RCC 7860 (cell line): ENCODE measurements around the gene RMND5A.
"Not testable (repeated sequence)": the region's sequence is repeated elsewhere in the genome, so short reads cannot be mapped to it uniquely, and the experiment has no call there.

Experiments used
- DNase-seq: peaks from one replicate; pipeline ENCODE4 v3.0.0-alpha.2; 2015; ENCODE audit warnings: low spot score
- FAIRE-seq: peaks from 2 replicates; lab custom pipeline; 2012; peaks lifted over from hg19 to GRCh38; lab: Jason Lieb, UNC

The RMND5A gene

GRCh38 chr2:86708126-86708525 is 12.0 kb upstream of the RMND5A start:
- not testable (repeated sequence) for DNase-seq, FAIRE-seq

- not testable (repeated sequence) for DNase-seq, FAIRE-seq
Measured at GRCh38 chr2:86714579-86715173, 5.4 kb upstream of the RMND5A start.

GRCh38 chr2:86719263-86719636 is 841 bp upstream of the RMND5A start:
- DNase-seq, FAIRE-seq: not testable (repeated sequence)

- not testable (repeated sequence) for DNase-seq, FAIRE-seq
Measured at GRCh38 chr2:86720540-86721320, 639 bp downstream of the RMND5A start.

GRCh38 chr2:86725706-86726105 is 5.6 kb downstream of the RMND5A start:
- not testable (repeated sequence) for DNase-seq, FAIRE-seq

- FAIRE-seq, DNase-seq: not testable (repeated sequence)
Measured at GRCh38 chr2:86732040-86732525, 12.0 kb downstream of the RMND5A start.

GRCh38 chr2:86732837-86733236 is 12.7 kb downstream of the RMND5A start:
- FAIRE-seq, DNase-seq: not testable (repeated sequence)

- not testable (repeated sequence) for FAIRE-seq, DNase-seq
Measured at GRCh38 chr2:86733528-86733927, 13.4 kb downstream of the RMND5A start.

GRCh38 chr2:86734896-86735295 is 14.8 kb downstream of the RMND5A start:
- DNase-seq, FAIRE-seq: not testable (repeated sequence)

- FAIRE-seq, DNase-seq: not testable (repeated sequence)
Measured at GRCh38 chr2:86739485-86739884, 19.4 kb downstream of the RMND5A start.

- not testable (repeated sequence) for DNase-seq, FAIRE-seq
Measured at GRCh38 chr2:86739889-86740288, 19.8 kb downstream of the RMND5A start.

GRCh38 chr2:86741889-86742498 is 21.9 kb downstream of the RMND5A start:
- DNase-seq, FAIRE-seq: not testable (repeated sequence)

GRCh38 chr2:86744152-86744551 is 24.1 kb downstream of the RMND5A start:
- DNase-seq (no peak), FAIRE-seq (no peak)

GRCh38 chr2:86746939-86747338 is 26.8 kb downstream of the RMND5A start:
- FAIRE-seq = no peak
- no peak for DNase-seq

GRCh38 chr2:86747711-86748639 is 27.9 kb downstream of the RMND5A start:
- DNase-seq (no peak), FAIRE-seq (no peak)

- DNase-seq (no peak), FAIRE-seq (no peak)
Measured at GRCh38 chr2:86750240-86750839, 30.2 kb downstream of the RMND5A start.

GRCh38 chr2:86751778-86752177 is 31.7 kb downstream of the RMND5A start:
- FAIRE-seq (no peak), DNase-seq (no peak)

GRCh38 chr2:86752934-86753333 is 32.8 kb downstream of the RMND5A start:
- DNase-seq (no peak), FAIRE-seq (no peak)

GRCh38 chr2:86753606-86754005 is 33.5 kb downstream of the RMND5A start:
- no peak for FAIRE-seq
- no peak for DNase-seq

GRCh38 chr2:86758405-86758804 is 38.3 kb downstream of the RMND5A start:
- FAIRE-seq (no peak), DNase-seq (no peak)
